HepG2 (cell line): Measurements from ENCODE around the gene RGS19. TPM values are rescaled to one million over a fixed set of nuclear protein-coding genes. Genes with fewer than 3 reads are reported as not detected.

Experiments used
- ATRX ChIP-seq: sonication (generic); formaldehyde crosslinking; IDR thresholded peaks from 2 replicates; pipeline ENCODE4 v1.4.0; 2020; ENCODE audit warnings: missing genetic modification reagents, borderline replicate concordance
- ELF4 ChIP-seq: sonication (generic); formaldehyde crosslinking; IDR thresholded peaks from 2 replicates; pipeline ENCODE4 v1.5.0; 2020; ENCODE audit warnings: missing genetic modification reagents, mild to moderate bottlenecking, moderate library complexity, borderline replicate concordance
- FOXJ3 ChIP-seq: sonication (generic); formaldehyde crosslinking; IDR thresholded peaks from 2 replicates; pipeline ENCODE4 v1.4.0; 2020; ENCODE audit warnings: missing genetic modification reagents, mild to moderate bottlenecking, borderline replicate concordance
- GFI1 ChIP-seq: sonication (generic); formaldehyde crosslinking; IDR thresholded peaks from 2 replicates; pipeline ENCODE4 v1.5.0; 2020; ENCODE audit warnings: missing genetic modification reagents, mild to moderate bottlenecking, borderline replicate concordance
- HDAC6 ChIP-seq: fragments of 200-600 bp; sonication (generic); IDR thresholded peaks from 2 replicates; pipeline ENCODE4 v1.7.0; 2017; ENCODE audit warnings: mild to moderate bottlenecking, antibody characterized with exemption, low read length, low read depth
- KDM1A ChIP-seq: IDR thresholded peaks from 2 replicates; pipeline ENCODE4 v1.6.1; 2016; ENCODE audit warnings: missing compliant biosample characterization
- KMT2A ChIP-seq: sonication (generic); formaldehyde crosslinking; IDR thresholded peaks from 2 replicates; pipeline ENCODE4 v1.4.0; 2020; ENCODE audit warnings: missing genetic modification reagents
- MIER3 ChIP-seq: IDR thresholded peaks from 2 replicates; pipeline ENCODE4 v1.6.1; 2016; ENCODE audit warnings: missing compliant biosample characterization, borderline replicate concordance
- NRL ChIP-seq: sonication (generic); formaldehyde crosslinking; IDR thresholded peaks from 2 replicates; pipeline ENCODE4 v1.5.0; 2020; ENCODE audit warnings: missing genetic modification reagents, mild to moderate bottlenecking, moderate library complexity, borderline replicate concordance
- PLRG1 ChIP-seq: fragments of 450-650 bp; conservative IDR thresholded peaks from 2 replicates; pipeline ENCODE4 v1.6.1; 2016
- SETDB1 ChIP-seq: sonication (generic); formaldehyde crosslinking; IDR thresholded peaks from 2 replicates; pipeline ENCODE4 v1.5.1; 2020; ENCODE audit warnings: missing genetic modification reagents, mild to moderate bottlenecking, borderline replicate concordance
- TBX3 ChIP-seq: fragments of 450-650 bp; IDR thresholded peaks from 2 replicates; pipeline ENCODE4 v1.6.1; 2017; ENCODE audit warnings: antibody characterized with exemption, mild to moderate bottlenecking, inconsistent platforms, borderline replicate concordance
- ZNF768 ChIP-seq: sonication (generic); formaldehyde crosslinking; IDR thresholded peaks from 2 replicates; pipeline ENCODE4 v1.4.0; 2020; ENCODE audit warnings: missing genetic modification reagents
- ZNF841 ChIP-seq: sonication (generic); formaldehyde crosslinking; IDR thresholded peaks from 2 replicates; pipeline ENCODE4 v1.8.1; 2023; ENCODE audit warnings: missing genetic modification reagents, borderline replicate concordance
- polyA plus RNA-seq, 8 experiments: library from polyadenylated mRNA; depleted of rRNA in 3 of 8; stranded (reverse) in 7 of 8; unstranded in 1 of 8; fragments of >200 nt; fragmentation: Illumina TruSeq in 4 of 8; extraction: Trizol in 4 of 8; gene quantifications; 2 replicates each; pipeline versions ENCODE4 v1.2.1 to v1.2.3, GENCODE V29; 2011 to 2016; ENCODE audit warnings: low read depth in 4 of 8, missing spikeins in 1 of 8, mixed read lengths in 1 of 8; ENCODE audit not compliant: insufficient read depth in 1 of 8
- total RNA-seq, 5 experiments: library from RNA; depleted of rRNA; stranded (reverse); fragments of >200 nt; fragmentation: Illumina TruSeq; extraction: Trizol; gene quantifications; 2 replicates each; pipeline ENCODE4 v1.2.3, GENCODE V29; 2016; ENCODE audit warnings: low read depth in 1 of 5
- TF ChIP-seq, protein P1 (sequence below): sonication (generic); formaldehyde crosslinking; IDR thresholded peaks from 2 replicates; pipeline ENCODE4 v1.5.0; 2020; ENCODE audit warnings: mild to moderate bottlenecking, missing genetic modification reagents
- TF ChIP-seq, protein P2 (sequence below): sonication (generic); formaldehyde crosslinking; IDR thresholded peaks from 2 replicates; pipeline ENCODE4 v1.5.0; 2020; ENCODE audit warnings: mild to moderate bottlenecking, missing genetic modification reagents, borderline replicate concordance
- TF ChIP-seq, protein P3 (sequence below): IDR thresholded peaks from 2 replicates; pipeline ENCODE4 v1.6.1; 2016; ENCODE audit warnings: missing genetic modification reagents, missing compliant biosample characterization
- TF ChIP-seq, protein P4 (sequence below): sonication (generic); formaldehyde crosslinking; IDR thresholded peaks from 2 replicates; pipeline ENCODE4 v1.5.0; 2020; ENCODE audit warnings: missing genetic modification reagents, mild to moderate bottlenecking, borderline replicate concordance

RGS19 gene
- total and polyA plus RNA-seq, 2 of the 13 experiments (the other 11 are each of a cell fraction or from before 2014, with no cell fraction given): 10.7 to 11.9 TPM

DNA sequence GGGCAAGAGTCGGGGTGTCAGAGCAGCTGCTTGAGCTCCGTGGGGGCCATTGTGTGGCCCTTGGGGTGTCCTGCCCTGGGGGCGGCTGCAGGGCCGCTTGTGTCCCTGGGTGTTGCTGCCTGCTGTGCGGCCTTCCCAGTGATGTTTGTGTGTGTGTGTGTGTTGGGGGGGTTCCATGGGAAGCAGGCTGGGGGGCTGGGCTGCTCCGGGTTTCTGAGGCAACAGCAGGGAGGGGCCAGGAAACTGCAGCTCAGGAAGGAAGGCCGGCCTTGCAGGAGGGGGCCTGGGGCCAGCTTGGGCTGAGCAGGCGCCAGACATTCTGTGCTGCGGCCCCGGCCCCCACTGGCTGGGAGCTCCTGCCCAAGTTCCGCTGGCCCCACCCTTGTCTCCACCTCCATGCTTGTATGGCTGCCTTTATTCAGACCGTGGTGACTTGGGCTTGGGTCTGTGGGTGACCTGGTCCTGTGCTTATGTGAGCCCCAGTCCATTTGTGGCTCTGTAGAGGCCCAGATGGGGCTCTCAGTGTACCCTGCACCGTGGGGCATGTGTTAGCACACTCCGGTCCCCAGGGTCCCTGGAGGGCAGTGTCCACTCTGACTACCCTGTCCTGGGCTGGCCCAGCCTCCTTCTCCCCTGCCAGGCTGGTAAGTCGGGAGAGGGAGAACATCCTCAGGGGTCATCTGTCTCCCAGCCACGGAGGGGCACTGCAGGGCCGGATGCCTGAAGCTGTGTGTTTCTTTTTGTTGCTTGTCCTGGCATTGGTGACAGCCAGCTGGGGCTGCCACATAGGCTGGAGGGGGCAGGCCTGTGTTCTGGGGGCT, 25.3 kb downstream of the RGS19 start (continued):
- TF ChIP-seq, protein P1, sequence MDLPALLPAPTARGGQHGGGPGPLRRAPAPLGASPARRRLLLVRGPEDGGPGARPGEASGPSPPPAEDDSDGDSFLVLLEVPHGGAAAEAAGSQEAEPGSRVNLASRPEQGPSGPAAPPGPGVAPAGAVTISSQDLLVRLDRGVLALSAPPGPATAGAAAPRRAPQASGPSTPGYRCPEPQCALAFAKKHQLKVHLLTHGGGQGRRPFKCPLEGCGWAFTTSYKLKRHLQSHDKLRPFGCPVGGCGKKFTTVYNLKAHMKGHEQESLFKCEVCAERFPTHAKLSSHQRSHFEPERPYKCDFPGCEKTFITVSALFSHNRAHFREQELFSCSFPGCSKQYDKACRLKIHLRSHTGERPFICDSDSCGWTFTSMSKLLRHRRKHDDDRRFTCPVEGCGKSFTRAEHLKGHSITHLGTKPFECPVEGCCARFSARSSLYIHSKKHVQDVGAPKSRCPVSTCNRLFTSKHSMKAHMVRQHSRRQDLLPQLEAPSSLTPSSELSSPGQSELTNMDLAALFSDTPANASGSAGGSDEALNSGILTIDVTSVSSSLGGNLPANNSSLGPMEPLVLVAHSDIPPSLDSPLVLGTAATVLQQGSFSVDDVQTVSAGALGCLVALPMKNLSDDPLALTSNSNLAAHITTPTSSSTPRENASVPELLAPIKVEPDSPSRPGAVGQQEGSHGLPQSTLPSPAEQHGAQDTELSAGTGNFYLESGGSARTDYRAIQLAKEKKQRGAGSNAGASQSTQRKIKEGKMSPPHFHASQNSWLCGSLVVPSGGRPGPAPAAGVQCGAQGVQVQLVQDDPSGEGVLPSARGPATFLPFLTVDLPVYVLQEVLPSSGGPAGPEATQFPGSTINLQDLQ: no peak
- TF ChIP-seq GFI1 (CRISPR knock-in tag): no peak; the same call in 1 of the 2 replicates
- TF ChIP-seq, protein P2, sequence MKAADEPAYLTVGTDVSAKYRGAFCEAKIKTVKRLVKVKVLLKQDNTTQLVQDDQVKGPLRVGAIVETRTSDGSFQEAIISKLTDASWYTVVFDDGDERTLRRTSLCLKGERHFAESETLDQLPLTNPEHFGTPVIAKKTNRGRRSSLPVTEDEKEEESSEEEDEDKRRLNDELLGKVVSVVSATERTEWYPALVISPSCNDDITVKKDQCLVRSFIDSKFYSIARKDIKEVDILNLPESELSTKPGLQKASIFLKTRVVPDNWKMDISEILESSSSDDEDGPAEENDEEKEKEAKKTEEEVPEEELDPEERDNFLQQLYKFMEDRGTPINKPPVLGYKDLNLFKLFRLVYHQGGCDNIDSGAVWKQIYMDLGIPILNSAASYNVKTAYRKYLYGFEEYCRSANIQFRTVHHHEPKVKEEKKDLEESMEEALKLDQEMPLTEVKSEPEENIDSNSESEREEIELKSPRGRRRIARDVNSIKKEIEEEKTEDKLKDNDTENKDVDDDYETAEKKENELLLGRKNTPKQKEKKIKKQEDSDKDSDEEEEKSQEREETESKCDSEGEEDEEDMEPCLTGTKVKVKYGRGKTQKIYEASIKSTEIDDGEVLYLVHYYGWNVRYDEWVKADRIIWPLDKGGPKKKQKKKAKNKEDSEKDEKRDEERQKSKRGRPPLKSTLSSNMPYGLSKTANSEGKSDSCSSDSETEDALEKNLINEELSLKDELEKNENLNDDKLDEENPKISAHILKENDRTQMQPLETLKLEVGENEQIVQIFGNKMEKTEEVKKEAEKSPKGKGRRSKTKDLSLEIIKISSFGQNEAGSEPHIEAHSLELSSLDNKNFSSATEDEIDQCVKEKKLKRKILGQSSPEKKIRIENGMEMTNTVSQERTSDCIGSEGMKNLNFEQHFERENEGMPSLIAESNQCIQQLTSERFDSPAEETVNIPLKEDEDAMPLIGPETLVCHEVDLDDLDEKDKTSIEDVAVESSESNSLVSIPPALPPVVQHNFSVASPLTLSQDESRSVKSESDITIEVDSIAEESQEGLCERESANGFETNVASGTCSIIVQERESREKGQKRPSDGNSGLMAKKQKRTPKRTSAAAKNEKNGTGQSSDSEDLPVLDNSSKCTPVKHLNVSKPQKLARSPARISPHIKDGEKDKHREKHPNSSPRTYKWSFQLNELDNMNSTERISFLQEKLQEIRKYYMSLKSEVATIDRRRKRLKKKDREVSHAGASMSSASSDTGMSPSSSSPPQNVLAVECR (CRISPR knock-in tag): peak; percentile 85
- TF ChIP-seq, protein P3, sequence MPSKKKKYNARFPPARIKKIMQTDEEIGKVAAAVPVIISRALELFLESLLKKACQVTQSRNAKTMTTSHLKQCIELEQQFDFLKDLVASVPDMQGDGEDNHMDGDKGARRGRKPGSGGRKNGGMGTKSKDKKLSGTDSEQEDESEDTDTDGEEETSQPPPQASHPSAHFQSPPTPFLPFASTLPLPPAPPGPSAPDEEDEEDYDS: peak; percentile 94
- TF ChIP-seq PLRG1: no peak
- TF ChIP-seq, protein P4, sequence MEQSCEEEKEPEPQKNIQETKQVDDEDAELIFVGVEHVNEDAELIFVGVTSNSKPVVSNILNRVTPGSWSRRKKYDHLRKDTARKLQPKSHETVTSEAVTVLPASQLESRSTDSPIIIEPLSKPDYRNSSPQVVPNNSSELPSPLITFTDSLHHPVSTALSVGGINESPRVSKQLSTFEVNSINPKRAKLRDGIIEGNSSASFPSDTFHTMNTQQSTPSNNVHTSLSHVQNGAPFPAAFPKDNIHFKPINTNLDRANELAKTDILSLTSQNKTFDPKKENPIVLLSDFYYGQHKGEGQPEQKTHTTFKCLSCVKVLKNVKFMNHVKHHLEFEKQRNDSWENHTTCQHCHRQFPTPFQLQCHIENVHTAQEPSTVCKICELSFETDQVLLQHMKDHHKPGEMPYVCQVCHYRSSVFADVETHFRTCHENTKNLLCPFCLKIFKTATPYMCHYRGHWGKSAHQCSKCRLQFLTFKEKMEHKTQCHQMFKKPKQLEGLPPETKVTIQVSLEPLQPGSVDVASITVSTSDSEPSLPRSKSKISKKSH (CRISPR knock-in tag): peak; percentile 63; the same call in 1 of the 2 replicates
- peak; percentile 75 for TF ChIP-seq FOXJ3 (CRISPR knock-in tag)
- TF ChIP-seq ZNF768 (CRISPR knock-in tag): peak; percentile 90
- 0 out of 2 replicates have a peak, but pooled peaks have one; percentile 17 for TF ChIP-seq MIER3 (CRISPR knock-in tag)
- no peak for TF ChIP-seq SETDB1 (CRISPR knock-in tag)
- TF ChIP-seq TBX3: no peak
- no peak for TF ChIP-seq HDAC6
- TF ChIP-seq ZNF841 (CRISPR knock-in tag): no peak
- peak; percentile 62; the same call in 1 of the 2 replicates for TF ChIP-seq KMT2A (CRISPR knock-in tag)
- TF ChIP-seq ATRX (CRISPR knock-in tag): 0 out of 2 replicates have a peak, but pooled peaks have one; percentile 75
- peak; percentile 73; the same call in 1 of the 2 replicates for TF ChIP-seq KDM1A (CRISPR knock-in tag)
- peak; percentile 87 for TF ChIP-seq NRL (CRISPR knock-in tag)
- no peak; the same call in 1 of the 2 replicates for TF ChIP-seq ELF4 (CRISPR knock-in tag)
